ENCODE results near the gene CCDC159.

DNA sequence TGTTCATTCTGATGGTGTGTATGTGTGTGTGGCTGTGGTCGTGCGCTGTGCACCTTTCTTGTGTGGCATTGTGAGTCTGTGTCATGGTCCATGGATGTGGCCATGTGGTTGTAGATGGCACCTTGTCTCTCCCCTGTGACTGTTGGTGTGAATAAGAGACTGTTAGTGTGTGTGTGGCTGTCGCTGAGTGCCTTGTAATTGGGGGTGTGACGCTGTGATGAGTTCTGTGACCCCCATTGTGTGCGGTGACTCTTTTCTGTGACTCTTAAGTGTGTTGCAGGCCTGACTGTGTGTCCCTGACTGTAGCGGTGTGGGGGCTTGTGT is 9.7 kb downstream of the CCDC159 start:
- TF ChIP-seq, protein P1, sequence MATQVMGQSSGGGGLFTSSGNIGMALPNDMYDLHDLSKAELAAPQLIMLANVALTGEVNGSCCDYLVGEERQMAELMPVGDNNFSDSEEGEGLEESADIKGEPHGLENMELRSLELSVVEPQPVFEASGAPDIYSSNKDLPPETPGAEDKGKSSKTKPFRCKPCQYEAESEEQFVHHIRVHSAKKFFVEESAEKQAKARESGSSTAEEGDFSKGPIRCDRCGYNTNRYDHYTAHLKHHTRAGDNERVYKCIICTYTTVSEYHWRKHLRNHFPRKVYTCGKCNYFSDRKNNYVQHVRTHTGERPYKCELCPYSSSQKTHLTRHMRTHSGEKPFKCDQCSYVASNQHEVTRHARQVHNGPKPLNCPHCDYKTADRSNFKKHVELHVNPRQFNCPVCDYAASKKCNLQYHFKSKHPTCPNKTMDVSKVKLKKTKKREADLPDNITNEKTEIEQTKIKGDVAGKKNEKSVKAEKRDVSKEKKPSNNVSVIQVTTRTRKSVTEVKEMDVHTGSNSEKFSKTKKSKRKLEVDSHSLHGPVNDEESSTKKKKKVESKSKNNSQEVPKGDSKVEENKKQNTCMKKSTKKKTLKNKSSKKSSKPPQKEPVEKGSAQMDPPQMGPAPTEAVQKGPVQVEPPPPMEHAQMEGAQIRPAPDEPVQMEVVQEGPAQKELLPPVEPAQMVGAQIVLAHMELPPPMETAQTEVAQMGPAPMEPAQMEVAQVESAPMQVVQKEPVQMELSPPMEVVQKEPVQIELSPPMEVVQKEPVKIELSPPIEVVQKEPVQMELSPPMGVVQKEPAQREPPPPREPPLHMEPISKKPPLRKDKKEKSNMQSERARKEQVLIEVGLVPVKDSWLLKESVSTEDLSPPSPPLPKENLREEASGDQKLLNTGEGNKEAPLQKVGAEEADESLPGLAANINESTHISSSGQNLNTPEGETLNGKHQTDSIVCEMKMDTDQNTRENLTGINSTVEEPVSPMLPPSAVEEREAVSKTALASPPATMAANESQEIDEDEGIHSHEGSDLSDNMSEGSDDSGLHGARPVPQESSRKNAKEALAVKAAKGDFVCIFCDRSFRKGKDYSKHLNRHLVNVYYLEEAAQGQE (IDR thresholded peaks at IDR 0.05; ENCODE audit: insufficient read depth in 1 of 2, low read depth in 2 of 2, low read length in 2 of 2): no peak
- no peak for TF ChIP-seq POLR2AphosphoS5 (IDR thresholded peaks at IDR 0.05; ENCODE audit: low read depth, low read length)
- no peak for TF ChIP-seq SIN3A (IDR thresholded peaks at IDR 0.05; ENCODE audit: borderline replicate concordance, insufficient read depth, low read length)

All from PFSK-1 (cell line).